Medulla oblongata (tissue), 1 donor: ENCODE measurements around the gene MFAP3L.

Source experiments
- DNase-seq: peaks from one replicate; pipeline ENCODE4 v3.0.0-alpha.2; 2015; ENCODE audit errors: extremely low spot score

MFAP3L gene

DNA sequence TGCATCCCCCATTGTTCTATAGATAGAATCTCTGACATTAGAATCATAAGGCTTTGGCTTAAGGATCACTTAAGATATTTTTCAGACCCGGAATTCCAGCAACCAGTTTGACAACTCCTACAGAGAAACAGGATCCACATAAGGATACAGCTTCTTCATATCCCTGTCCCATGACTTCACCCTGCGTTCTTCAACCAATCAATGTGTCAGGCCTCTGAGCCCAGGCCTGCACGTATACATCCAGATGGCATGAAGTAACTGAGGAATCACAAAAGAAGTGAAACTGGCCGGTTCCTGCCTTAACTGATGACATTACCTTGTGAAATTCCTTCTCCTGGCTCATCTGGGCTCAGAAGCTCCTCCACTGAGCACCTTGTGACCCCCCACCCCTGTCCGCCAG is 85.1 kb downstream of the MFAP3L start:
- DNase-seq, result no peak

DNA sequence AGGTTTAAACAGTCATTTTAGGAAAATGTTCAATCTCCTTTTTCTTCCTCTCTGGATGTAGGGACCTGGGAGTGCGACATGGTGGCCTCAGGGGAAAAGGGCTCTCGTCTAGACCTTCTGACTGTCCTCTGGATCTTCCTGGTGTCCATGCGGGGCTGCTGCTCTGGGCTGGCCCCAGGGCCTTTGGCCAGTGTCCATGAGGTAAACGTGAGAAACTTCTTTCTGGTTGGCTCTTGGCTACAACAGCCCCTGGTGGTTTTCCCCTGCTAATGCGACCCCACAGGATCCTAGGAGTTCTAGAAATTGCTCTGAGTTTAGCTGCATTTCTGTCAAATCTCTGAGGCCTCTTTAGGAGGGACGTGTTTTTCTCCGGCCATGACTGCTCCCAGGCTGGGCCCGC is 85.7 kb downstream of the MFAP3L start:
- no peak for DNase-seq
